Measurements from ENCODE around the gene IL7R.
"Not testable (repeated sequence)": the region's sequence is repeated elsewhere in the genome, so short reads cannot be mapped to it uniquely, and the experiment has no call there.

Gene IL7R

GRCh38 chr5:35877655-35878054 is 21.0 kb downstream of the IL7R start:
- DNase-seq: no peak

- DNase-seq: no peak
These were observed 21.4 kb downstream of the IL7R start for GRCh38 chr5:35878079-35878478.

DNA sequence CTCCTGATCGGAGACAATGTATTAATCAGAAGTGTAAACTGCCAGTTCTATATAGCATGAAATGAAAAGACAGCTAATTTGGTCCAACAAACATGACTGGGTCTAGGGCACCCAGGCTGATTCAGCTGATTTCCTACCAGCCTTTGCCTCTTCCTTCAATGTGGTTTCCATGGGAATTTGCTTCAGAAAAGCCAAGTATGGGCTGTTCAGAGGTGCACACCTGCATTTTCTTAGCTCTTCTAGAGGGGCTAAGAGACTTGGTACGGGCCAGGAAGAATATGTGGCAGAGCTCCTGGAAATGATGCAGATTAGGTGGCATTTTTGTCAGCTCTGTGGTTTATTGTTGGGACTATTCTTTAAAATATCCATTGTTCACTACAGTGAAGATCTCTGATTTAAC is 22.4 kb downstream of the IL7R start:
- DNase-seq: no peak

GRCh38 chr5:35879649-35880048 is 23.0 kb downstream of the IL7R start:
- DNase-seq: no peak

- no peak for DNase-seq
These were observed 23.5 kb downstream of the IL7R start for GRCh38 chr5:35880156-35880555.

DNA sequence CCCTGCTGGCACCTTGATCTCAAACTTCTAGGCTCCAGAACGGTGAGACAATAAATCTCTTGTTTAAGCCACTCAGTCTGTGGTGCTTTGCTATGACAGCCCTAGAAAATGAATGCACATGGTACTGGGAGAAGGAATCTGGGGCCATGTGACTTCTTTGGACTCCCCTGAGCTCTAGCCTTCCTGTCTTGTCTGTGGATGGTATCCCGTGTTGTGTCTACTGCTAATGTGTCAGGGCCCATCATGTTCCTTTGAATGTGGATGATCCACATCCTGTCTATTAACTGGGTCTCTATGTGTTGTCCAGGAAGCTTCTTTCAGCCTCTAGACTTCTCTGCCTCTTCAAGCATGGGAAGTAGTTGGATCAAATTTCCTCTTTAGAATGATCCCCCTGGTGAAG is 25.1 kb downstream of the IL7R start:
- no peak for DNase-seq

DNA sequence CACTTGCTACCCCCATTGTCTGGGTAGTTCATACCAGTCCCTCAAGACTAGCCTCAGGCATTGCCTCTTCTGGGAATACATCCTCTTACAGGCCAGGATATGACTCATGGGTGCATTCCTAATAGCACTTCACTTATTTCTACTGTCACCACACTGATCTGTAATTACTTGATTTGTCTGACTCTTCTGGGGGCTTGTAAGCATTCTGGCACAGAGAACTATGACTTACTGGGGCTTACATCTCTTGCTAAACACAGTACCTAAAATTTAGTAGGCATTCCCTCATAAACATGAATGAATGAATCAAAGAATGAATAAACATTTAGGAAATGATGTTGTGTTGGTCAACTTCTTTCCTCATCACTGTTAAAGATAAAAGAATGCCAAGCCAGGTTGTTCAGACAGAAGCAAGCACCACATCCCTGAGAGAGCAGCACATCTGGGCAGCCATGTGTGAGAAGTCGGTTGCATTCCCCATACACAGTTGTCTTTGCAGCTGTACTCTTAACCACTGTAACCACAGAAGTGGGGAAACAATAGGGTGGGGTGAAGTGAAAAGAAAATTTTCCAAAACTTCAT is 27.6 kb downstream of the IL7R start:
- DNase-seq: no peak

DNA sequence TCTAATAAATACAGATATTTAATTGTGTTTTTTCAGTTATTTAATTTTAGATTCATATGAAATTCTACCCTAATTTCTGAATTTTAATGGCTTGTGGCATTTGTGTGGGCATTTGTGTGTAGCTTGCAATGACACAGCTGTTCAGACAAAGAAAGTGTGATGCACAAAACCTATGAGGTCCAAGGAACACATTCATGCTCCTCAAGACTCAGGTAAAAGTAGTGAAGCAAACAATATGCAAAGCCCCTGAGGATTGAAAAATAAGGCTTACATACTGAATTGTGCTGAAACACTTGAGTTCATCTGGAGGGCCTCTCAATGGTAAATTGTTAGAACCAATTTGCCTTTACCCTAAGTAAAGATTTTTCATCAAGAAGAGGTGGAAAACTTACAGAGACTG is 28.1 kb downstream of the IL7R start:
- no peak for DNase-seq

DNA sequence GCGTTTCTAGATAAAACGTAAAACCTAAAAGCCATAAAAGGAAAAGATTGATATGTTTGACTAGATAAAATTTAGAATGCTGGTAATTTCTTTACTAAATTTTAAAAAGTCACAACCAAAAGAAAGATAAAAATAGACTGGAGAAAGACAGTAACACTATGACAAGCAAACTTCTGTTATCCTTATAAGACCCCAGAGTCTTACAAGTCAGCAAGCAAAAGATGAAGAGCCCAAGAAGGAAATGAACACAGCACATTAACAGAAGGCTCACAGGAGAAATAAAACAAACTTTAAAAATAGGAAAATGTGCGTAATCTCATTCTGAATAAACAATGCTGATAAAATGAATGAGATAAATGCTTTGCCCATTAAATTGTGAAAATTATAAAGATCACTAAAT is 29.7 kb downstream of the IL7R start:
- DNase-seq: no peak

DNA sequence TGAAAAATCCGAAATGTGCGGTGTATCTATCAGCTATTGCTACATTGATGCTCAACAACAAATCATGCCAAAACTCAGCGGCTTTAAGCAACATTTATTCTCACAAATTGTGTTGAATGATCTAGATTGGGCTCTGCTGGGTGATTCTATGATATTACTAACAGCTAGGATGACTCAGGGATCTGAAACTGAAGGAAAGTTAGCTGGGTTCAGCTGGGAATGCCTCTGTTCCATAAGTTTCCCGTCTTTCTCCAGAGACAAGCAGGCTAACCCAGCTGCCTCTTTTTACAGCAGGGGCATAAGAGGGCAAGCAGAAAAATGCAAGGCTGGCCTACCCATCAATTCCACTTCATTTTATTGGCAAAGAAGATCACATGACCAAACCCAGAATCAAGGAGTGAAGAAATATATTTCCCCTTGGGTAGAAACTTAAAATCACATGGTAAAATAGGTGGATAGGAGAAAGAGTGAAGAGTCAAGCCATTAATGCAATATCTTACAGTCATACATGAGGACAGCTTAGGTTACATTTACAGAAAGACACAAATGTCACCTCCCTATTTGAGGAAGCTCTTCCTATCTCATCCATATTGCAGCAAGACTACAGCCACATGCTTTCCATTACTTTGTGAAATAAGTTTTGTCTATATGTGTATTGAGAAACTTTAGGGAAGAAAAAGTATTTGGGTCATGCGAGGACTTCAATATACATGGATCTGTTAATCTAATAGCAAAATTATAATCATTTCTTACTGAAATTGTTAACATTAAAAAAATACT is 30.8 kb downstream of the IL7R start:
- no peak for DNase-seq

DNA sequence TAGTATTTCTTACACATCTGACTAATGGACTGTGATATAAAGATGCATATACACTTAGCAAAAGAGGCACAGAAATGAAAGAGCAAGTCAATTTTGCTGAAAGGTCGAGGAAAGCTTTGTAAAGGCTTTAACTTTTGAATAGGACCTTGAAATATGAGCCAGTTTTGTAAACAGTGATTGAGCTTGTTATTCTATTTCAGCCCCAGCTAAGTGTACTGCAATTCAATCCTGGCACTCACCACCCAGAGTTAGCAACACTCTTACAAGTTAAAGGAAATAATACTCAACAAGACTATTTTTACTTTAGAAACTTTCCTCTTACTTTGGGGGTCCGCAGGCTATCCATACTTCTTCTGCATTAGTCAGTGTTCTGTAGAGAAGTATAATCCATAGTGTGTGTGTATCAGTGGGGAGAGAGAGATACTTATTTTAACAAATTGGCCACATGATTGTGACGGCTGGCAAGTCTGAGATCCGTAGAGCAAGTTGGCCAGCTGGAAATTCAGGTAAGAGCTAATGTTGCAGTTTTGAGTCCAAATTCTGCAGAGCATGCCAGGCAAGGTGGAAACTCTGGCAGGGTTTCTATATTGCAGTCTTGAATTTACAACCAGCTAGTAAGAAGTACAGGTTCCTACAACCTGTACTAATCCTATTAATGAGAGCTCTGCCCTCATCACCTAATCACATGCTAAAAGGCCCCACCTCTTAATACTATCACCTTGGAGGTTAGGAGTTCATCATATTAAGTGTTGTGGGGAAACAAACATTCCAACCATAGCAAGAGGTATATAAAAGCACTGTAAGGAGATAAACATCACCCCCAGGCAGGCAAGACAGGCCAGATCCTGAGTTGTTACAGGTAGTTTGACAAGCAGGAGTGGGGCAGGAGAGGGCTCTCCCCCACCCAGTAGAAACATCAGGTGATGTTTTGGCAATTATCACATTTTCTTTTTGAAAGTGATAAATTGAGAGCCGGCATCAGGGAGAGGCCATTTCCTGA is 33.6 kb downstream of the IL7R start:
- DNase-seq: no peak

DNA sequence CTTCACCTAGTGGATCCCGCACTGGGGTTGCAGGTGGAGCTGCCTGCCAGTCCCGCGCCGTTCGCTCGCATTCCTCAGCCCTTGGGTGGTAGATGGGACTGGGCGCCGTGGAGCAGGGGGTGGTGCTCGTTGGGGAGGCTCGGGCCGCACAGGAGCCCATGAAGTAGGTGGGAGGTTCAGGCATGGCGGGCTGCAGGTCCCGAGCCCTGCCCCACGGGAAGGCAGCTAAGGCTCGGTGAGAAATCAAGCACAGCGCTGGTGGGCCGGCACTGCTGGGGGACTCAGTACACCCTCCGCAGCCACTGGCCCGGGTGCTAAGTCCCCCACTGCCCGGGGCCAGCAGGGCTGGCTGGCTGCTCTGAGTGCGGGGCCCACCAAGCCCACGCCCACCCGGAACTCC is 36.1 kb downstream of the IL7R start:
- DNase-seq: not testable (repeated sequence)

- DNase-seq: no peak
These were observed 37.4 kb downstream of the IL7R start for GRCh38 chr5:35894131-35894530.

GRCh38 chr5:35898952-35899660 is 42.4 kb downstream of the IL7R start:
- DNase-seq: no peak

GRCh38 chr5:35899800-35900199 is 43.1 kb downstream of the IL7R start:
- no peak for DNase-seq

- DNase-seq: no peak
These were observed 44.4 kb downstream of the IL7R start for GRCh38 chr5:35900972-35901695.

GRCh38 chr5:35902046-35902672 is 45.5 kb downstream of the IL7R start:
- DNase-seq: no peak

DNA sequence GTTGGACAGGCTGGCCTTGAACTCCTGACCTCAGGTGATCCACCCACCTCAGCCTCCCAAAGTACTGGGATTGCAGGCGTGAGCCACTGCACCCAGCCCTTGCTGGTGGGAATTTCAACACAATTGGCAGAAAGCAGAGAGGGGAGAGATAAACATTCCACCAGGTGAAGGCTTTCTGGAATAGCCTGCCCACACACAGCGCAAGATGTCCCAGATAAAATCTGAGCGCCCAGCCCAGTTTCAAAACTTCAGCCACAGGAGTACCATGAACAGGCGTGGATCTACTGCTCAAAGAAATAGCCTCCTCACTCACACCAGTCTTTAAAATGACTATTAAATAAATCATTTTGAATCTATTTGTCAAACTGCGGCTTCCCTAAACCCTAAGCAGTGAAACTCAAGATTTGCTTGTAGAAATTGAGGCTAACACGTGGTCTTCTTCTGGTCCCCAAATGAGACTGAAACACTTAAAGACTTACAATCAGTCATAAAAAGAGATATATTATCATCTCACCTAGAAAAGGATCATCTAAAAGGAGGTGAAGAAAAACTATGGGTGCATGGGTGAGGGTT is 47.0 kb downstream of the IL7R start:
- DNase-seq: peak in 1 of 2 experiments; percentile 21

DNA sequence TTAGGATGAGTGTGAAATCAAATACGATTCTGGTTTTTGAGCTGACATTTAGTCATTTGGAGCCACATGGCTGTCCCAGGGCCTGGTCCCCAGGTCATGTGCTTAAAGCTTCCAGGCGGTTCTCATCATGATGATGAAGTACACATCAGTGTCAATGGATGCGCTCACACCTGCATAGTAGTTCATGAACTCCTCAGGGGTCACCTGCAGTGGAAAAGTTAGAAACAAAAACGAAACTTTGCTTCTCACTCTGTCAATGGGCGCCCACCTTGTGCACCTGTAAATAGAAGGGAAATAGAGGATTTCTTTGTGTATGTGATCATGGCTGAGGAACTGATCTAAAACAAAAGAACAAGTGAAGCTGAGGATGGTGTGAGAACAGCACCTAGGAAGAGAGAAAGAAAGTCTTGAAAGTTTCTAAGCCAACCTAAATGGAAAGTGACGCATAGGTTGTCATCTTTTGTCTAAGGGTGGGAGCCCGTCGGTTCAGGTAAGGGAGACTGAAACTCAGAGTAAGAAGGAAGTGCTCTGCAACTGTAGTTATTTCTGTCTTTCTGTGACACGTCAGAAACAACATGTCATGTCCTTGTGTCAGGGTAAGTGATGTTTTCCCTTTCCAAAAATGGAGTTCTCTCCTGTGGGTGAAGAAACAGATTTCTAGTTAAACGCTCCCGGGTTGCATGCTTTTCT is 47.9 kb downstream of the IL7R start:
- DNase-seq: peak in 1 of 2 experiments; percentile 34

GRCh38 chr5:35908228-35908627 is 51.5 kb downstream of the IL7R start:
- no peak for DNase-seq

DNA sequence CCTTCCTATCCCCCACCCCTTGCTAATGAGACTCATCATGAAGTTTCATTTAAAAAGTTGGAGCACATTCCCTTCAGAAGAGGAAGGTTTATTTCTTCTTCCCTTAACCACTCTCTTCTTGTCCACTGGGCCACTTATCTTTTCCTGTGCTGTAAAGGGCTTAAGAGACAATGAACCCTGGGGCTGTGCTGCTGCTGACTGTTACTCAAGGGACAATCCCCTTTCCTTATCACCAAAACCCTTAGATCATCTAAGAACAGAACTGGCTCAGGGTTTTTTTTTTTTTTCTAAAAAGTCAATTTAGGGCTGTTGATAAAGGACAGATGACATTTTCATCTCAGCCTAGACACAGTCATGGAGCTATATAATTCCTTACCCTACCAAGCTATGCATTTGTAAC is 52.1 kb downstream of the IL7R start:
- DNase-seq: no peak

Measured in activated CD4-positive, alpha-beta T cell treated with anti-CD3 and anti-CD28 coated beads, Interleukin-2, amount 50 U/mL, for 48 hours (primary cell).